Measurements from ENCODE around the gene PAPOLA.

GRCh38 chr14:96461950-96462798 lies 40.0 kb upstream of the PAPOLA start:
- no peak for TF ChIP-seq POLR2A (IDR thresholded peaks at IDR 0.05)
- no peak for TF ChIP-seq CTCF (IDR thresholded peaks at IDR 0.05)

Measured in thyroid gland (tissue), 4 donors.